B cell (primary cell): ENCODE results near the gene SEC61B.

ENCODE experiments used
- CTCF ChIP-seq: fragments of 200-600 bp; IDR thresholded peaks from one replicate; pipeline ENCODE4 v1.8.0; 2022; ENCODE audit warnings: antibody characterized with exemption, mild to moderate bottlenecking
- EZH2 ChIP-seq: IDR thresholded peaks from 2 replicates; pipeline ENCODE4 v1.6.1; 2012; ENCODE audit warnings: borderline replicate concordance, low read depth, mild to moderate bottlenecking, moderate library complexity, low read length; ENCODE audit not compliant: insufficient read depth, poor library complexity, severe bottlenecking

- TF ChIP-seq EZH2 (no peak), CTCF (no peak)
Measured at GRCh38 chr9:99201603-99202002, 20.5 kb upstream of the SEC61B start.
